ENCODE results near the gene ZNF670. TPM values are rescaled to one million over a fixed set of nuclear protein-coding genes. Genes with fewer than 3 reads are reported as not detected.

ZNF670 gene
- total RNA-seq, result 0.72 and 1.9 TPM in 2 replicates

GRCh38 chr1:247078258-247079140 lies at the start of gene ZNF670:
ZNF670 (minus strand) TSS chr1:247078811; CDS start chr1:247078596, 215 bp downstream.

GRCh38 chr1:247103859-247104591 lies 25.4 kb upstream of the ZNF670 start, which contains the start of gene ZNF669:
ZNF669 (minus strand) TSS chr1:247104356; CDS start chr1:247104199, 157 bp downstream.

Other genes starting within 250 kb of the ZNF670 start
- 16.4 and 17.8 TPM in 2 replicates for gene AHCTF1, start 146.9 kb downstream of the ZNF670 start, total RNA-seq
- 1.9 TPM in 1 of 2 replicates, not detected in the other for gene ZNF695, start 70.8 kb downstream of the ZNF670 start, total RNA-seq
- 3.2 and 4.2 TPM in 2 replicates for gene ZNF669, start 25.5 kb upstream of the ZNF670 start, total RNA-seq
- gene ZNF124, start 93.2 kb upstream of the ZNF670 start, total RNA-seq, result 10.3 and 12.0 TPM in 2 replicates
- gene VN1R5, start 177.3 kb upstream of the ZNF670 start, total RNA-seq, result not detected in 2 replicates